HG03442 (cell line): Measurements from ENCODE around the gene ZNF563.
A peak's percentile ranks its signal among the peaks of the same experiment; 100 is the strongest.
"Not testable (repeated sequence)": the region's sequence is repeated elsewhere in the genome, so short reads cannot be mapped to it uniquely, and the experiment has no call there.

Experiments
- ATAC-seq: cut with Tn5 transposase; IDR thresholded peaks from one replicate; pipeline ENCODE4 v1.9.1; 2021; ENCODE audit warnings: mild to moderate bottlenecking, moderate library complexity; ENCODE audit not compliant: unreplicated experiment

ZNF563 gene

GRCh38 chr19:12333162-12334159 lies at the start of gene ZNF563:
TSS of gene ZNF563 (minus strand) at chr19:12333633. CDS start at chr19:12333482, 151 bp downstream.
- ATAC-seq, result peak; percentile 92

GRCh38 chr19:12380444-12380737 lies 47.0 kb upstream of the ZNF563 start:
- ATAC-seq, result no peak

GRCh38 chr19:12379732-12380443 lies 46.5 kb upstream of the ZNF563 start:
- ATAC-seq, result no peak

- ATAC-seq, result no peak
Observed at GRCh38 chr19:12374026-12374425, 40.6 kb upstream of the ZNF563 start.

- peak; percentile 88 for ATAC-seq
Observed at GRCh38 chr19:12365236-12366162, 32.1 kb upstream of the ZNF563 start, which contains the start of gene ZNF442. TSS of gene ZNF442 (minus strand) at chr19:12365683. CDS start at chr19:12363631, 2,052 bp downstream.

GRCh38 chr19:12364391-12365235 lies 31.2 kb upstream of the ZNF563 start:
- no peak for ATAC-seq

- not testable (repeated sequence) for ATAC-seq
Observed at GRCh38 chr19:12362236-12362635, 28.8 kb upstream of the ZNF563 start.

- ATAC-seq, result no peak
Observed at GRCh38 chr19:12353375-12353774, 19.9 kb upstream of the ZNF563 start.

GRCh38 chr19:12350890-12351197 lies 17.4 kb upstream of the ZNF563 start:
- no peak for ATAC-seq

- ATAC-seq, result no peak
Observed at GRCh38 chr19:12350185-12350889, 16.9 kb upstream of the ZNF563 start.

GRCh38 chr19:12346896-12347295 lies 13.5 kb upstream of the ZNF563 start:
- ATAC-seq, result no peak

GRCh38 chr19:12345197-12345596 lies 11.8 kb upstream of the ZNF563 start:
- ATAC-seq, result no peak

- peak; percentile 37 for ATAC-seq
Observed at GRCh38 chr19:12331211-12331941, 2.1 kb downstream of the ZNF563 start.

- no peak for ATAC-seq
Observed at GRCh38 chr19:12330340-12330739, 3.1 kb downstream of the ZNF563 start.

GRCh38 chr19:12325690-12326089 lies 7.7 kb downstream of the ZNF563 start:
- no peak for ATAC-seq

GRCh38 chr19:12318782-12319413 lies 14.5 kb downstream of the ZNF563 start:
- ATAC-seq, result no peak

- ATAC-seq, result no peak
Observed at GRCh38 chr19:12314553-12314952, 18.9 kb downstream of the ZNF563 start.

- not testable (repeated sequence) for ATAC-seq
Observed at GRCh38 chr19:12308891-12309290, 24.5 kb downstream of the ZNF563 start.
